GM13976 (cell line): ENCODE results near the gene PRKG1.

ENCODE experiments used
- DNase-seq: peaks from one replicate; pipeline ENCODE4 v3.0.0; 2012; ENCODE audit warnings: low spot score
- CTCF ChIP-seq: IDR thresholded peaks from 2 replicates; pipeline ENCODE4 v1.5.1; 2012; ENCODE audit warnings: borderline replicate concordance, mild to moderate bottlenecking; ENCODE audit not compliant: insufficient read depth; ENCODE audit errors: extremely low read depth, missing control alignments, control extremely low read depth
- in situ Hi-C: fragments of 300-500 bp; cut with MboI; formaldehyde crosslinking; loops from one replicate; pipeline ENCODE4 v1.12.0; 2022; ENCODE audit warnings: low sequenced_read_pairs, mixed read lengths, inconsistent platforms; ENCODE audit not compliant: unreplicated experiment

The PRKG1 gene

GRCh38 chr10:51788273-51788672 is 714.0 kb downstream of the PRKG1 start:
- TF ChIP-seq CTCF = no peak
- in situ Hi-C loops = no loop called here
- DNase-seq = no peak

GRCh38 chr10:51789118-51789517 is 714.8 kb downstream of the PRKG1 start:
- no peak for DNase-seq
- in situ Hi-C loops = no loop called here
- no peak for TF ChIP-seq CTCF

DNA sequence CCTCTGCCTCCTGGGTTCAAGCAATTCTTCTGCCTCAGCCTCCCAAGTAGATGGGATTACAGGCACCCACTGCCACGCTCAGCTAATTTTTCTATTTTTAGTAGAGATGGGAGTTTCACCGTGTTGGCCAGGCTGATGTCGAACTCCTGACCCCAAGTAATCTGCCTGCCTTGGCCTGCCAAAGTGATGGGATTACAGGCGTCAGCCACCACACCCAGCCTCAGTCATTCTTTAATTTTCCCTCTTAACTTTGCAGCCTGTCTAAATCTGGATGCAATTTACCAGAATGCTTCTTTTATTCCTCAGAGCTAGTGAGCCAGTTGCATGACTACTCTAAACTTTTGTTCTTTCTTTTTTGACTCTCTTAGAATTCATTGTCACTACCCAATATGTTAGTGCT is 715.6 kb downstream of the PRKG1 start:
- TF ChIP-seq CTCF = no peak
- in situ Hi-C loops = no loop called here
- no peak for DNase-seq

GRCh38 chr10:51792678-51793077 is 718.4 kb downstream of the PRKG1 start:
- TF ChIP-seq CTCF = no peak
- DNase-seq = no peak
- in situ Hi-C loops = no loop called here

GRCh38 chr10:51800121-51800520 is 725.8 kb downstream of the PRKG1 start:
- no peak for DNase-seq
- TF ChIP-seq CTCF = no peak
- in situ Hi-C loops = no loop called here

DNA sequence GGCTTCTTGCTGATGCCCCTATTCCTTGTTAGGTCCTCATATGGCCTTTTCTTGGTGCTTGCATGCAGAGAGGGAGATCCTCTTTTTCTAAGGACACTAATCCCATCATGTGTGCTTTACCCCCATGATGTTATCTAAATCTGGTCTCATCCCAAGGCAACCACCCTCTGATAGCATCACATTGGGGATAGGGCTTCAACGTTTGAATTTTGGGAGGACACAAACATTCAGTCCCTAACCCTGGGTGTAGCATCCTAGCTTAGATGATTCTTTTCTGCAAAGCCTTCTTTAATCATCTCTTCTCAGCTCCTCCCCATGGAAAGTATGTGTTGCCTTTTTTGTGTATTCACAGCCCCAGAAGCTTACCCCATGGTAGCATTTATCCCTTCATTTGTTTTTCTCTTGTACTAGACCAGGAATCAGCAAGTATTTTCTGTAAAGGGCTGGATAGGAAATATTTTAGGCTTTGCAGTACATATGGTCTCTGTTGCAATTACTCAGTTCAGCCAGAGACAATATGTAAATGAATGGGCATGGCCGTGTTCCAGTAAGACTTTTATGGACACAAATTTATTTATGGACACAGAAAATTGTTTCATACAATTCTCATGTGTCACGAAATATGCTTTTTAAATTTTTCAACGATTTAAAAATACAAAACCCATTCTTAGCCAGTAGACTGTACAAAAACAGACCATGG is 726.6 kb downstream of the PRKG1 start:
- no peak for TF ChIP-seq CTCF
- DNase-seq = no peak
- in situ Hi-C loops = no loop called here

GRCh38 chr10:51802030-51802429 is 727.7 kb downstream of the PRKG1 start:
- no peak for TF ChIP-seq CTCF
- no peak for DNase-seq
- in situ Hi-C loops = no loop called here
